ENCODE data around the gene CCDC71L.

The CCDC71L gene

DNA sequence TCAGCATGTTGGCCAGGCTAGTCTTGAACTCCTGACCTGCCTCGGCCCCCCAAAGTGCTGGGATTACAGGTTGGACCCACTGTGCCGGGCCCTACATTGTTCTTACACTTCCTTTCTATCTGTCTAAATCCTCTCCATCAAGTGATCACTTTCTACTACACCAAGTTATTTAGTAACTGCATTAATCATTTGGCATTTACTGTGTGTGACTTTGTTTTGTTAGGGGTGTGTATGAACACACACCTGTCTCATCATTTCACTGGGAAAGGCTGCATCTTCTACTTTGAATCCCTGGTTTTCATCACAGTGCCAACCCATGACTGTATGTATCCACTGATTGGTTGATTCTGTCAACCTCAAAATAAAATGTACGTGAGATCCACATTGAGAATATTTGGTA lies 23.0 kb upstream of the CCDC71L start:
- TF ChIP-seq, protein P1, sequence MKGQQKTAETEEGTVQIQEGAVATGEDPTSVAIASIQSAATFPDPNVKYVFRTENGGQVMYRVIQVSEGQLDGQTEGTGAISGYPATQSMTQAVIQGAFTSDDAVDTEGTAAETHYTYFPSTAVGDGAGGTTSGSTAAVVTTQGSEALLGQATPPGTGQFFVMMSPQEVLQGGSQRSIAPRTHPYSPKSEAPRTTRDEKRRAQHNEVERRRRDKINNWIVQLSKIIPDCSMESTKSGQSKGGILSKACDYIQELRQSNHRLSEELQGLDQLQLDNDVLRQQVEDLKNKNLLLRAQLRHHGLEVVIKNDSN (IDR thresholded peaks at IDR 0.05): no peak
- TF ChIP-seq CREB1 (IDR thresholded peaks at IDR 0.05; ENCODE audit: low read depth) (no peak), NFIC (IDR thresholded peaks at IDR 0.05) (no peak), EGR1 (IDR thresholded peaks at IDR 0.05) (no peak), TAF1 (IDR thresholded peaks at IDR 0.05; ENCODE audit: low read depth) (no peak), YY1 (IDR thresholded peaks at IDR 0.05; ENCODE audit: low read depth) (no peak), EP300 (IDR thresholded peaks at IDR 0.05; ENCODE audit: borderline replicate concordance) (no peak), RAD21 (IDR thresholded peaks at IDR 0.05; ENCODE audit: low read depth) (no peak), TEAD4 (IDR thresholded peaks at IDR 0.05) (no peak), FOXM1 (IDR thresholded peaks at IDR 0.05; ENCODE audit: borderline replicate concordance, low read depth) (no peak), CEBPB (IDR thresholded peaks at IDR 0.05) (no peak), ZBTB7A (IDR thresholded peaks at IDR 0.05; ENCODE audit: low read depth) (no peak), TCF12 (IDR thresholded peaks at IDR 0.05; ENCODE audit: low read depth) (no peak)
- TF ChIP-seq, protein P2, sequence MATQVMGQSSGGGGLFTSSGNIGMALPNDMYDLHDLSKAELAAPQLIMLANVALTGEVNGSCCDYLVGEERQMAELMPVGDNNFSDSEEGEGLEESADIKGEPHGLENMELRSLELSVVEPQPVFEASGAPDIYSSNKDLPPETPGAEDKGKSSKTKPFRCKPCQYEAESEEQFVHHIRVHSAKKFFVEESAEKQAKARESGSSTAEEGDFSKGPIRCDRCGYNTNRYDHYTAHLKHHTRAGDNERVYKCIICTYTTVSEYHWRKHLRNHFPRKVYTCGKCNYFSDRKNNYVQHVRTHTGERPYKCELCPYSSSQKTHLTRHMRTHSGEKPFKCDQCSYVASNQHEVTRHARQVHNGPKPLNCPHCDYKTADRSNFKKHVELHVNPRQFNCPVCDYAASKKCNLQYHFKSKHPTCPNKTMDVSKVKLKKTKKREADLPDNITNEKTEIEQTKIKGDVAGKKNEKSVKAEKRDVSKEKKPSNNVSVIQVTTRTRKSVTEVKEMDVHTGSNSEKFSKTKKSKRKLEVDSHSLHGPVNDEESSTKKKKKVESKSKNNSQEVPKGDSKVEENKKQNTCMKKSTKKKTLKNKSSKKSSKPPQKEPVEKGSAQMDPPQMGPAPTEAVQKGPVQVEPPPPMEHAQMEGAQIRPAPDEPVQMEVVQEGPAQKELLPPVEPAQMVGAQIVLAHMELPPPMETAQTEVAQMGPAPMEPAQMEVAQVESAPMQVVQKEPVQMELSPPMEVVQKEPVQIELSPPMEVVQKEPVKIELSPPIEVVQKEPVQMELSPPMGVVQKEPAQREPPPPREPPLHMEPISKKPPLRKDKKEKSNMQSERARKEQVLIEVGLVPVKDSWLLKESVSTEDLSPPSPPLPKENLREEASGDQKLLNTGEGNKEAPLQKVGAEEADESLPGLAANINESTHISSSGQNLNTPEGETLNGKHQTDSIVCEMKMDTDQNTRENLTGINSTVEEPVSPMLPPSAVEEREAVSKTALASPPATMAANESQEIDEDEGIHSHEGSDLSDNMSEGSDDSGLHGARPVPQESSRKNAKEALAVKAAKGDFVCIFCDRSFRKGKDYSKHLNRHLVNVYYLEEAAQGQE (IDR thresholded peaks at IDR 0.05; ENCODE audit: low read depth): no peak
- TF ChIP-seq, protein P3, sequence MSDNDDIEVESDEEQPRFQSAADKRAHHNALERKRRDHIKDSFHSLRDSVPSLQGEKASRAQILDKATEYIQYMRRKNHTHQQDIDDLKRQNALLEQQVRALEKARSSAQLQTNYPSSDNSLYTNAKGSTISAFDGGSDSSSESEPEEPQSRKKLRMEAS (IDR thresholded peaks at IDR 0.05): no peak

DNA sequence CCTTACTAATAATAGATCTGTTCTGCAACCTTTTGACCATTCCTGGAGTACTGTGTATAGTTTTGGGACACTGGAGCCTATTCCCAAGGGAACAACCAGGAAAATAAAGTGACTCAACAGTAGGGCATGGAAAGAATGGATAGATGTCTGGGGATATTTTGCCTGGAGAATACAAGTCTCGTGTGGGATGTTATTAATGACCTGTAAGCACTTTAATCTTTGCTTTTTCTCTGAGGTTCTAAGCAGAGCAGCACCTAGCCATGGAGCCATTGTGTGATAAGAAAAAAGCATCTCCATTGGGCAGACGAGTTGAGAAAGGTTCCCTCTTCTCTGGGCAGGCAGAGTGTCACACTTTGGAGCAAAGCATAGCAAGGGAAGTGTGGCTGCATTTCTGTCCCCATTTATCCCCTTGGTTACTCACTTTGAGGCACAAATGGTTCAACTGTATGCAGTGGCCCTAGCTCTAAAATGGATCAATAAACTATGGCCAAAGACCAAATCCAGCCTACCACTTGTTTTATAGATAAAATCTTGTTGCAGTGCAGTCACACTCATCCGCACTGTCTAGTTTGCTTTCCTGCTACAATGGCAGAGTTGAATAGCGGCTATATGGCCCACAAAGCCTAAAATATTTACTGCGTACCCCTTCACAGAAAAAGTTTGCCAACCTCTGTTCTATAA lies 21.0 kb upstream of the CCDC71L start:
- TF ChIP-seq CREB1 (IDR thresholded peaks at IDR 0.05; ENCODE audit: low read depth) (no peak), FOXM1 (IDR thresholded peaks at IDR 0.05; ENCODE audit: borderline replicate concordance, low read depth) (no peak), TAF1 (IDR thresholded peaks at IDR 0.05; ENCODE audit: low read depth) (no peak), RAD21 (IDR thresholded peaks at IDR 0.05; ENCODE audit: low read depth) (no peak), EP300 (IDR thresholded peaks at IDR 0.05; ENCODE audit: borderline replicate concordance) (no peak), EGR1 (IDR thresholded peaks at IDR 0.05) (no peak), CEBPB (IDR thresholded peaks at IDR 0.05) (no peak), NFIC (IDR thresholded peaks at IDR 0.05) (no peak), TCF12 (IDR thresholded peaks at IDR 0.05; ENCODE audit: low read depth) (no peak), YY1 (IDR thresholded peaks at IDR 0.05; ENCODE audit: low read depth) (no peak), ZBTB7A (IDR thresholded peaks at IDR 0.05; ENCODE audit: low read depth) (no peak), TEAD4 (IDR thresholded peaks at IDR 0.05) (no peak)
- TF ChIP-seq, protein P1 (IDR thresholded peaks at IDR 0.05): no peak
- TF ChIP-seq, protein P2 (IDR thresholded peaks at IDR 0.05; ENCODE audit: low read depth): no peak
- TF ChIP-seq, protein P3 (IDR thresholded peaks at IDR 0.05): no peak

DNA sequence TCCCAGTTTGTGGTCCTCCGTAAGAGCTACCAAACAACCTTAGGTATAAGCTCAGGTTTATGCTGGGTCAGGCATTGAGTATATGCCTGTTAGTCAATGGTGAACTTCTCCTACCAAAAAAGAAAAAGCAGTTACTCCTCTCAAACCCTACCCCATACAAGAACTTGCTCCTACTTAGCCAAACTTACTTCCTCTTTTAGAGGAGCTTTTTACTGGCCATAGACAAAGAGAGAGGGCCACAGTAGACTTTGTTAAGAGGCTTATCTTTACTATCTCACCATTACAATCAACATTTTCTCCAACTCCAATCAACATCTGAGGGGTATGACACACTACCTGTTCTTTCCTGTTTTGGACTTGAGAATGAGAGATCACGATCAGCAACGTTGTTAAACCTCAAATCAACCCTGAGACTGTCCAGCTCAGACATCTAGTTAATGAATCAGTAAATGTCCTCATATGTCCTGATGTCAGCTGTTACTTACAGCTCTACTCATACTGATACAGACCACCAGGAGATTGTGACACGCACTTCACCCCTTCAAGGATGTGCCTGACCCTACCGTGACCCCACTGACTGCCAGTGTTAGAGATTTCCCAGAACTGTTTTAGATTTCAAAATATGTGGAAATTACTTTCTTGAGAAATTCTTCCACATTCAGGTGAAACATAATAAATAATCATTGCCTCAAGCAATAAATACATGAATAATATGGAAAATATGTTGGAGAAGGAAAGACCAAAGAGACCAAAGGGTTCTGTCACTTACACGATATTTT lies 18.4 kb upstream of the CCDC71L start:
- TF ChIP-seq, protein P3 (IDR thresholded peaks at IDR 0.05): no peak
- TF ChIP-seq YY1 (IDR thresholded peaks at IDR 0.05; ENCODE audit: low read depth) (no peak), EP300 (IDR thresholded peaks at IDR 0.05; ENCODE audit: borderline replicate concordance) (no peak), NFIC (IDR thresholded peaks at IDR 0.05) (no peak), FOXM1 (IDR thresholded peaks at IDR 0.05; ENCODE audit: borderline replicate concordance, low read depth) (no peak), TCF12 (IDR thresholded peaks at IDR 0.05; ENCODE audit: low read depth) (no peak), ZBTB7A (IDR thresholded peaks at IDR 0.05; ENCODE audit: low read depth) (no peak), CEBPB (IDR thresholded peaks at IDR 0.05) (no peak), TEAD4 (IDR thresholded peaks at IDR 0.05) (no peak), CREB1 (IDR thresholded peaks at IDR 0.05; ENCODE audit: low read depth) (no peak)
- TF ChIP-seq, protein P2 (IDR thresholded peaks at IDR 0.05; ENCODE audit: low read depth): no peak
- TF ChIP-seq, protein P1 (IDR thresholded peaks at IDR 0.05): no peak
